ENCODE results near the gene GORAB. TPM values are rescaled to one million over a fixed set of nuclear protein-coding genes. Genes with fewer than 3 reads are reported as not detected.

The GORAB gene
- total RNA-seq, 2 donors from 2014 or later, result 8.7 to 12.2 TPM

DNA sequence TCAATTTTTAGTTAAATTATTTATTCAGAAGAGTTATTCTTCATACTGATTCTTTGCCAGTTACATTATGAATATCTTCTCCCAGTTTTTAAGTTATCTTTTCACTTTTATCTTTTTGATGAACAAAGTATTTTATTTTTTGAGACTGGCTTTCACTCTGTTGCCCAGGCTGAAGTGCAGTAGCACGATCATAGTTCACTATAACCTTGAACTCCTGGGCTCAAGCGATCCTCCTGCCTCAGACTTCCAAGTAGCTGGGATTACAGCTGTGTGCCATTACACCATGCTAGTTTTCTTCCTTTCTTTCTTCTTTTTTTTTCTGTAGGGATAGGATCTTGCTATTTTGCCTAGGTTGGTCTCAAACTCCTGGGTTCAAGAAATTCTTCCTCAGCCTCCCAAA, 3.5 kb downstream of the GORAB start:
- H3K4me1 ChIP-seq (replicated peaks), result no peaks in the 10 kb centered on the region
- no peak for TF ChIP-seq POLR2AphosphoS5 (IDR thresholded peaks at IDR 0.05)
- TF ChIP-seq, protein P1, sequence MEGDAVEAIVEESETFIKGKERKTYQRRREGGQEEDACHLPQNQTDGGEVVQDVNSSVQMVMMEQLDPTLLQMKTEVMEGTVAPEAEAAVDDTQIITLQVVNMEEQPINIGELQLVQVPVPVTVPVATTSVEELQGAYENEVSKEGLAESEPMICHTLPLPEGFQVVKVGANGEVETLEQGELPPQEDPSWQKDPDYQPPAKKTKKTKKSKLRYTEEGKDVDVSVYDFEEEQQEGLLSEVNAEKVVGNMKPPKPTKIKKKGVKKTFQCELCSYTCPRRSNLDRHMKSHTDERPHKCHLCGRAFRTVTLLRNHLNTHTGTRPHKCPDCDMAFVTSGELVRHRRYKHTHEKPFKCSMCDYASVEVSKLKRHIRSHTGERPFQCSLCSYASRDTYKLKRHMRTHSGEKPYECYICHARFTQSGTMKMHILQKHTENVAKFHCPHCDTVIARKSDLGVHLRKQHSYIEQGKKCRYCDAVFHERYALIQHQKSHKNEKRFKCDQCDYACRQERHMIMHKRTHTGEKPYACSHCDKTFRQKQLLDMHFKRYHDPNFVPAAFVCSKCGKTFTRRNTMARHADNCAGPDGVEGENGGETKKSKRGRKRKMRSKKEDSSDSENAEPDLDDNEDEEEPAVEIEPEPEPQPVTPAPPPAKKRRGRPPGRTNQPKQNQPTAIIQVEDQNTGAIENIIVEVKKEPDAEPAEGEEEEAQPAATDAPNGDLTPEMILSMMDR (IDR thresholded peaks at IDR 0.05), result no peak
- TF ChIP-seq POLR2A (IDR thresholded peaks at IDR 0.05), result no peak
- H3K27me3 ChIP-seq (replicated peaks; ENCODE audit: insufficient read depth), result no peaks in the 10 kb centered on the region
- H3K36me3 ChIP-seq, result no peaks in the 10 kb centered on the region
- no peak for DNase-seq (ENCODE audit: low spot score)
- no peaks in the 10 kb centered on the region for H3K9me3 ChIP-seq
- no peak overlapping the region for H3K4me3 ChIP-seq
- H3K27ac ChIP-seq, result no peak overlapping the region
- 95% methylated on average over 2 of the region's 2 CpGs for WGBS
- intact Hi-C loops (cut with DNase I), result loop anchor here (10.0 kb wide), 2 partner anchors 321 to 591 kb away; no protein-coding TSS in a partner anchor

DNA sequence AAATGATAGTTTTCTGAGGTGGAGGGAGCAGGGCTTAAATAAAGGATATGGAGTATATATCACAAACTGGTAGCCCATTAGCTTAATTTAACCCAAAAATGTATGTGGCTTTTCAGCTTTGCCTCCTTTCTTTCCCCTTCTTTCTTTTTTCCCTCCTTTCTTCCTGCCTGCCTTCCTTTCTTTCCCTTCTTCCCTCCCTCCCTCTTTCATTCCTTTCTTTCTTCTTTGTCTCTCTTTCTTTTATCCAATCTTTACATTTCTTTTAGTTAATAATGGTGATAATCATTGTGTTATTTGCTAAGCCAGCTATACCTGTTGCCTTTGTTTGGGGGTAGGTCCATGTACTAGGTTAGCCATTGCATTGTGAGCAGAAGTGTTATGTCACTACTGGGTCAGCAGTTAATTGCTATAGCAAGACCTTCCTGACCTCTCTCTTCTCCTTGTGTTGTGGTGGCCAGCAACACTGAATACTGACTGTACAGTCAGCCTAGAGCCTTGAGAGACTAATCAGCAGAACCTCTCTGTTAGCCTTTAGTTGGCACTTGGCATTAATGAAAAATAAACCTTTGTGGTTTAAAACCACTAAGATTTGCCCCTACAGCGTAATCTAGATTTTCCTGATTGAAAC, 5.1 kb downstream of the GORAB start:
- H3K27ac ChIP-seq, result no peak overlapping the region
- intact Hi-C loops (cut with DNase I), result loop anchor here (10.0 kb wide), 2 partner anchors 322 to 592 kb away; no protein-coding TSS in a partner anchor
- no peaks in the 10 kb centered on the region for H3K9me3 ChIP-seq
- no peak for TF ChIP-seq POLR2AphosphoS5 (IDR thresholded peaks at IDR 0.05)
- TF ChIP-seq POLR2A (IDR thresholded peaks at IDR 0.05), result no peak
- TF ChIP-seq, protein P1 (IDR thresholded peaks at IDR 0.05), result no peak
- DNase-seq (ENCODE audit: low spot score), result no peak
- H3K27me3 ChIP-seq (replicated peaks; ENCODE audit: insufficient read depth), result no peaks in the 10 kb centered on the region
- no peak overlapping the region for H3K4me3 ChIP-seq
- no peaks in the 10 kb centered on the region for H3K4me1 ChIP-seq (replicated peaks)
- WGBS, result 98% methylated on average over 1 of the region's 1 CpG
- no peaks in the 10 kb centered on the region for H3K36me3 ChIP-seq

DNA sequence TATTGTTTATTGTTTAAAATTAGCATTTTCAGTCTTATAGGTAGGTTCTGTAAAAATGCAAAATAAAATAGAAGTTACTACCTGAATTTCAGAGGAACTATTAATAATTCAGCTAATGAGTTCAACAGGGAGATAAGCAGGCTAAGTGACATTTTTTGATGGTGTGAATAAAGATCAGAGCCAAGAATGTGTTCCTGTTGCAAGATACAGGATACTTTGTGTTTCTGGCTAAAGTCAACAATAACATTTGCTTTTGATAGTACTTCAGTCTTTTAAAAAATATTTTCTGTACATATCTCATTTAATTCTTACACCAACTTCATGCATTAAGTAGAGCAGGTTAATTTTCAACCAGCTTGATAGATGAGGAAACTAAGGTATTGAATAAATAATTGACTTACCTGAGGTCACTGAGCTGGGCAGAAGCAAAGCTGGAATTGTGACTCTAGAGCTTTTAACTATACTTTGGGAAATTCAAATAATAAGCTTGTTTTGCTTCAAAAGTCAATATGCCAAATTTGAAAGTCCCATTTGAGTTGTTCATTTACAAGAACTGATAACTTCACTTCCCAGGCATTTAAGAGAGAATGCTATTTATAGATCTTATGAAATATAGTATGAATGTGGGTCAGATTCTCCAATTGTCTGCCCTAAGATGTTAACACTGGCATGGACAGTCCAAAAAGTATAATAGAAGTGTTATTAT, 6.0 kb downstream of the GORAB start:
- H3K27me3 ChIP-seq (replicated peaks; ENCODE audit: insufficient read depth), result no peaks in the 10 kb centered on the region
- DNase-seq (ENCODE audit: low spot score), result no peak
- H3K27ac ChIP-seq, result no peak overlapping the region
- H3K4me1 ChIP-seq (replicated peaks), result no peaks in the 10 kb centered on the region
- no peak overlapping the region for H3K4me3 ChIP-seq
- no peaks in the 10 kb centered on the region for H3K36me3 ChIP-seq
- H3K9me3 ChIP-seq, result no peaks in the 10 kb centered on the region
- TF ChIP-seq, protein P1 (IDR thresholded peaks at IDR 0.05), result no peak
- TF ChIP-seq POLR2A (IDR thresholded peaks at IDR 0.05), result no peak
- intact Hi-C loops (cut with DNase I), result loop anchor here (10.0 kb wide), 2 partner anchors 323 to 593 kb away; no protein-coding TSS in a partner anchor

DNA sequence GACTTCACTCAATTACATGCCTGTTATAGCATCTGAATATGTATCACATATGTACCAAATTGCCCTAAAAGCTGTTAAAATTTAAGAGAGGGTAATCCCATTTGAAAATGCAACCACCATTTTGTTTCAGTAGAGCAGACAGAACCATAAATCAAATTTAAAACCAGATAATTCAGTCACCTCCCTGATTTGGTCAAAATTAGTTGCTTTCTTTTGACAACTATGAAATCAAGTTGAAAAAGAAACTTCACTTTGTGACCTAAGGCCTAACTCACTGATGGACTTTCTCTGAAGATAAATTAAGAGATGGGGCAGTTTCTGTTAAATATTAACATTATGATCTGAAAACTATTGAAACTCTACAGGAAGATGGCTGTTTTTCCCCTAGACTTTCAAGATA, 6.7 kb downstream of the GORAB start:
- DNase-seq (ENCODE audit: low spot score), result no peak
- Histone ChIP-seq H3K27me3 (replicated peaks; ENCODE audit: insufficient read depth) (no peaks in the 10 kb centered on the region), H3K36me3 (no peaks in the 10 kb centered on the region), H3K4me3 (no peak overlapping the region), H3K4me1 (replicated peaks) (no peaks in the 10 kb centered on the region), H3K9me3 (no peaks in the 10 kb centered on the region), H3K27ac (no peak overlapping the region)
- intact Hi-C loops (cut with DNase I), result loop anchor here (10.0 kb wide), 2 partner anchors 324 to 594 kb away; no protein-coding TSS in a partner anchor
- TF ChIP-seq POLR2AphosphoS5 (IDR thresholded peaks at IDR 0.05), result no peak
- TF ChIP-seq POLR2A (IDR thresholded peaks at IDR 0.05), result no peak
- TF ChIP-seq, protein P1 (IDR thresholded peaks at IDR 0.05), result no peak

All from prostate gland (tissue), 2 donors.